HUES6 (cell line): ENCODE data around the gene FPGT.
"Not testable (repeated sequence)": the region's sequence is repeated elsewhere in the genome, so short reads cannot be mapped to it uniquely, and the experiment has no call there.

Experiments used
- H3K27ac ChIP-seq: 2 replicates; pipeline ENCODE4 v1.7.0; 2013; ENCODE audit warnings: low read depth, mild to moderate bottlenecking, low read length, inconsistent platforms
- H3K27me3 ChIP-seq: 2 replicates; pipeline ENCODE4 v1.6.1; 2013; ENCODE audit warnings: low read length; ENCODE audit not compliant: control insufficient read depth, insufficient read depth
- H3K36me3 ChIP-seq: 2 replicates; pipeline ENCODE4 v1.6.1; 2013; ENCODE audit warnings: low read length; ENCODE audit not compliant: control insufficient read depth, insufficient read depth
- H3K4me1 ChIP-seq: 2 replicates; pipeline ENCODE4 v1.6.1; 2013; ENCODE audit warnings: low read length; ENCODE audit not compliant: control insufficient read depth, insufficient read depth
- H3K4me3 ChIP-seq: 2 replicates; pipeline ENCODE4 v1.5.1; 2013; ENCODE audit warnings: low read depth, low read length
- H3K9ac ChIP-seq: one replicate; pipeline ENCODE4 v1.6.1; 2013; ENCODE audit warnings: mild to moderate bottlenecking, low read length
- H3K9me3 ChIP-seq: 2 replicates; pipeline ENCODE4 v1.6.1; 2013; ENCODE audit warnings: low read depth, low read length; ENCODE audit not compliant: control insufficient read depth, insufficient read depth

Gene FPGT

GRCh38 chr1:74215229-74215628 lies 17.2 kb downstream of the FPGT start:
- no peaks in the 10 kb centered on the region for H3K27me3 ChIP-seq
- no peaks in the 10 kb centered on the region for H3K9me3 ChIP-seq
- no peaks in the 10 kb centered on the region for H3K4me1 ChIP-seq
- no peak overlapping the region for H3K4me3 ChIP-seq
- no peak overlapping the region for H3K9ac ChIP-seq
- no peak overlapping the region for H3K27ac ChIP-seq
- no peaks in the 10 kb centered on the region for H3K36me3 ChIP-seq

GRCh38 chr1:74222701-74223100 lies 24.7 kb downstream of the FPGT start:
- Histone ChIP-seq H3K27me3 (no peaks in the 10 kb centered on the region), H3K36me3 (no peaks in the 10 kb centered on the region), H3K27ac (no peak overlapping the region), H3K4me1 (no peaks in the 10 kb centered on the region), H3K9ac (no peak overlapping the region), H3K9me3 (no peaks in the 10 kb centered on the region), H3K4me3 (no peak overlapping the region)

- no peak overlapping the region for H3K27ac ChIP-seq
- H3K4me3 ChIP-seq, result no peak overlapping the region
- H3K36me3 ChIP-seq, result no peaks in the 10 kb centered on the region
- no peaks in the 10 kb centered on the region for H3K9me3 ChIP-seq
- no peak overlapping the region for H3K9ac ChIP-seq
- no peaks in the 10 kb centered on the region for H3K27me3 ChIP-seq
- H3K4me1 ChIP-seq, result no peaks in the 10 kb centered on the region
These were observed 25.4 kb downstream of the FPGT start for GRCh38 chr1:74223453-74223852.

GRCh38 chr1:74235153-74235552 lies 37.1 kb downstream of the FPGT start, which contains the start of gene TNNI3K:
Gene TNNI3K (plus strand): TSS chr1:74235387. CDS start chr1:74235452, 65 bp downstream.
- no peaks in the 10 kb centered on the region for H3K4me1 ChIP-seq
- H3K4me3 ChIP-seq, result no peak within 1 kb of the TSS
- no peak within 1 kb of the TSS for H3K9ac ChIP-seq
- no peaks in the 10 kb centered on the region for H3K27me3 ChIP-seq
- H3K9me3 ChIP-seq, result no peaks in the 10 kb centered on the region
- H3K27ac ChIP-seq, result no peak within 1 kb of the TSS
- no peaks in the 10 kb centered on the region for H3K36me3 ChIP-seq

GRCh38 chr1:74236440-74236839 lies 38.4 kb downstream of the FPGT start:
- no peaks in the 10 kb centered on the region for H3K9me3 ChIP-seq
- H3K4me3 ChIP-seq, result no peak overlapping the region
- no peaks in the 10 kb centered on the region for H3K4me1 ChIP-seq
- H3K36me3 ChIP-seq, result no peaks in the 10 kb centered on the region
- H3K27ac ChIP-seq, result no peak overlapping the region
- no peaks in the 10 kb centered on the region for H3K27me3 ChIP-seq
- no peak overlapping the region for H3K9ac ChIP-seq

- no peaks in the 10 kb centered on the region for H3K36me3 ChIP-seq
- no peaks in the 10 kb centered on the region for H3K27me3 ChIP-seq
- H3K4me3 ChIP-seq, result no peak overlapping the region
- no peak overlapping the region for H3K27ac ChIP-seq
- no peak overlapping the region for H3K9ac ChIP-seq
- no peaks in the 10 kb centered on the region for H3K9me3 ChIP-seq
- no peaks in the 10 kb centered on the region for H3K4me1 ChIP-seq
These were observed 39.0 kb downstream of the FPGT start for GRCh38 chr1:74237035-74237434.

- Histone ChIP-seq H3K4me3 (no peak overlapping the region), H3K27me3 (no peaks in the 10 kb centered on the region), H3K4me1 (no peaks in the 10 kb centered on the region)
These were observed 39.7 kb downstream of the FPGT start for GRCh38 chr1:74237787-74238186.

GRCh38 chr1:74245168-74245772 lies 47.2 kb downstream of the FPGT start:
- peaks cover 24% of the 10 kb centered on the region for H3K4me1 ChIP-seq
- peaks cover 14% of the 10 kb centered on the region; the same call in 1 of the 2 replicates for H3K27me3 ChIP-seq
- no peak overlapping the region for H3K9ac ChIP-seq
- no peak overlapping the region for H3K4me3 ChIP-seq
- H3K9me3 ChIP-seq, result peaks cover 10% of the 10 kb centered on the region
- no peaks in the 10 kb centered on the region for H3K36me3 ChIP-seq
- H3K27ac ChIP-seq, result no peak overlapping the region

More at GRCh38 chr1:74237787-74238186, 39.7 kb downstream of the FPGT start:
- no peaks in the 10 kb centered on the region for H3K36me3 ChIP-seq
- no peak overlapping the region for H3K9ac ChIP-seq
- no peaks in the 10 kb centered on the region for H3K9me3 ChIP-seq
- no peak overlapping the region for H3K27ac ChIP-seq

- no peaks in the 10 kb centered on the region for H3K36me3 ChIP-seq
- peaks cover 24% of the 10 kb centered on the region for H3K4me1 ChIP-seq
- no peak overlapping the region for H3K27ac ChIP-seq
- H3K27me3 ChIP-seq, result peaks cover 14% of the 10 kb centered on the region; the same call in 1 of the 2 replicates
- no peak overlapping the region for H3K4me3 ChIP-seq
- H3K9me3 ChIP-seq, result peaks cover 10% of the 10 kb centered on the region
- H3K9ac ChIP-seq, result no peak overlapping the region
These were observed 48.3 kb downstream of the FPGT start for GRCh38 chr1:74246315-74246714.

- peaks cover 14% of the 10 kb centered on the region; the same call in 1 of the 2 replicates for H3K27me3 ChIP-seq
- H3K27ac ChIP-seq, result no peak overlapping the region
- H3K4me1 ChIP-seq, result peaks cover 24% of the 10 kb centered on the region
- H3K9me3 ChIP-seq, result peaks cover 10% of the 10 kb centered on the region
- H3K36me3 ChIP-seq, result no peaks in the 10 kb centered on the region
- no peak overlapping the region for H3K9ac ChIP-seq
- H3K4me3 ChIP-seq, result no peak overlapping the region
These were observed 50.0 kb downstream of the FPGT start for GRCh38 chr1:74247881-74248528.

GRCh38 chr1:74253243-74253824 lies 55.3 kb downstream of the FPGT start:
- H3K27ac ChIP-seq, H3K4me1 ChIP-seq, H3K27me3 ChIP-seq, H3K9me3 ChIP-seq, H3K36me3 ChIP-seq, H3K4me3 ChIP-seq, H3K9ac ChIP-seq: not testable (repeated sequence)
